ENCODE results near the gene BCS1L.

The BCS1L gene

DNA sequence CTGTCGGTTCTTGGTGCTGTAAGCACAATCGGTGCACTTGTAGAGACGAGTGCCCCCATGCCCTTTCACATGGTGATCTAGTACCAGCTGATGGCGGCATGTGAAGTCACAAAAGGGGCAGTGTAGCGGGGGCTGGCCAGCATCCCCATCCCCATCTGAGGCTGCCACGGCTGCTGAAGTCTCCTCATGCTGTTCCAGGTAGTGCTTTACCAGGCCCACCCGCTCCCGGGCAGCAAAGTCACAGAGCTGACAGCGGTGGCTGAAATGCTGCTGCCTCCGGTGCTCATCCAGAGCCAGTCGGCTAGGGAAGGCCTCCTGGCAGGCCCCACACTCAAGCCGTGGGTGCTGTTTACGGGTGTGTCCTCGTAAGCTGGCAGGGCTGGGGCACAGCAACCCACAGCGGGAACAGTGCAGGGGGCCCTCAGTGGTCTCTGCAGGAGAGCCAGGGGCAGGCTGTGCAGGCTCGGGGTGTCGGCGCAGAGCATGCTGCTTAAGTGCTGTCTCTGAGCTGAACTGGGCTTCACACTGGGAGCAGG lies 17.3 kb upstream of the BCS1L start:
- H3K36me3 ChIP-seq (ENCODE audit: insufficient read depth, low read length) = peaks cover 90% of the 10 kb centered on the region
- H3K9ac ChIP-seq (ENCODE audit: low read depth, low read length) = no peak overlapping the region
- H3K4me1 ChIP-seq (ENCODE audit: insufficient read depth, low read length) = no peaks in the 10 kb centered on the region
- no peaks in the 10 kb centered on the region for H3K27me3 ChIP-seq (ENCODE audit: insufficient read depth, low read length)
- no peak overlapping the region for H3K4me3 ChIP-seq (ENCODE audit: low read length)
- no peak overlapping the region for H3K27ac ChIP-seq (ENCODE audit: low read depth, low read length)
- 97% methylated on average over 18 of the region's 18 CpGs for WGBS
- H3K9me3 ChIP-seq (ENCODE audit: insufficient read depth, low read depth, low read length) = no peaks in the 10 kb centered on the region

DNA sequence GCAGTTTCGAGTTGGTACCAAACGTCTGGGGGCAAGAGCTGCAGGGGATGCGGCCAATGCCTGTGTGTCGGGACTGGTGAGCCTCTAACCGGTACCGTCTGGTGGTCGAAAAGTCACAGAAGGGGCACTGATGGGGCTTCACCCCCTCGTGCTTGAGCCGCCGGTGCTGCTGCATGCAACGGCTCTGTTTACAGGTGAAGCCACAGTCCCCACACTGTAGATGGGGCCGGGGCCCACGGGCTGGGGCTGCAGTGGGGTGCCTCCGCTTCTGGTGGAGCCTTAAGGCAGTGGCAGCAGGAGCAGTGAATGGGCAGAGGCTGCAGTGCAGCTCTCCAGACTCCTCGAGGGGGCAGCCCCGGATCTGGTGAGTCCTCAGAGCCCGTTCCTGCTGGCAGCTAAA lies 16.7 kb upstream of the BCS1L start:
- no peaks in the 10 kb centered on the region for H3K4me1 ChIP-seq (ENCODE audit: insufficient read depth, low read length)
- no peak overlapping the region for H3K4me3 ChIP-seq (ENCODE audit: low read length)
- peaks cover 90% of the 10 kb centered on the region for H3K36me3 ChIP-seq (ENCODE audit: insufficient read depth, low read length)
- no peak overlapping the region for H3K27ac ChIP-seq (ENCODE audit: low read depth, low read length)
- H3K9ac ChIP-seq (ENCODE audit: low read depth, low read length) = no peak overlapping the region
- H3K9me3 ChIP-seq (ENCODE audit: insufficient read depth, low read depth, low read length) = no peaks in the 10 kb centered on the region
- 95% methylated on average over 17 of the region's 17 CpGs for WGBS
- no peaks in the 10 kb centered on the region for H3K27me3 ChIP-seq (ENCODE audit: insufficient read depth, low read length)

DNA sequence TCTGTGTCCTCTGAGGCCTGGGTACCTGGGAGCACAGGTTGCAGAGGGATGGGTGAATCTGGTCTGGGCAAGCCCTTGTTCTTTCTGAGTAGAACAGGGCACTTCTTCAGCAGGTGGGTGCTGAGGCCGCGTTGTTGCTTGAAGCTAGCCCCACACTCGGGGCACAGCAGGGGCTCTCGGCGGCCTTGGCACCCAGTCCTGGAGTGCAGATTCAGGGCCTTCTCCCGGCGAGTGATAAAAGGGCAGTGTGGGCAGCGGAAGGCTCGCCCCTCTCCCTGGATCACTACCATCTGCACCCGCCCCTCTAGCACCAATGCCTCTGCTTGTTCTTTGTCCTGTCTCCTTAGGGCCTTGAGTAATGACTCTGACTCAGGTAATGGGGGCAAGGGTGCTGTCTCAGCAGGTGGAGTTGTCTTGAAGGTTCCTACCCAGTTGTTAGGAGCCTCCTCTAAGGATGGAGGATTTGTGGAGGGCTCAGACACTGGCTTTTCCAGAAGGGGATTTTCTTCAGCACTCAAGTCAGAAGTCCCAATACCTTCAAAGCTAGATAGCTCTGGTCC lies 15.7 kb upstream of the BCS1L start:
- Histone ChIP-seq H3K36me3 (ENCODE audit: insufficient read depth, low read length) (peaks cover 90% of the 10 kb centered on the region), H3K9me3 (ENCODE audit: insufficient read depth, low read depth, low read length) (no peaks in the 10 kb centered on the region), H3K4me3 (ENCODE audit: low read length) (no peak overlapping the region), H3K27me3 (ENCODE audit: insufficient read depth, low read length) (no peaks in the 10 kb centered on the region), H3K27ac (ENCODE audit: low read depth, low read length) (no peak overlapping the region), H3K4me1 (ENCODE audit: insufficient read depth, low read length) (no peaks in the 10 kb centered on the region), H3K9ac (ENCODE audit: low read depth, low read length) (no peak overlapping the region)
- 95% methylated on average over 10 of the region's 10 CpGs for WGBS

GRCh38 chr2:218644721-218645120 lies 14.8 kb upstream of the BCS1L start:
- Histone ChIP-seq H3K36me3 (ENCODE audit: insufficient read depth, low read length) (peaks cover 91% of the 10 kb centered on the region), H3K4me1 (ENCODE audit: insufficient read depth, low read length) (no peaks in the 10 kb centered on the region), H3K4me3 (ENCODE audit: low read length) (no peak overlapping the region), H3K9me3 (ENCODE audit: insufficient read depth, low read depth, low read length) (no peaks in the 10 kb centered on the region), H3K27ac (ENCODE audit: low read depth, low read length) (no peak overlapping the region), H3K9ac (ENCODE audit: low read depth, low read length) (no peak overlapping the region), H3K27me3 (ENCODE audit: insufficient read depth, low read length) (no peaks in the 10 kb centered on the region)
- WGBS = 93% methylated on average over 11 of the region's 11 CpGs

DNA sequence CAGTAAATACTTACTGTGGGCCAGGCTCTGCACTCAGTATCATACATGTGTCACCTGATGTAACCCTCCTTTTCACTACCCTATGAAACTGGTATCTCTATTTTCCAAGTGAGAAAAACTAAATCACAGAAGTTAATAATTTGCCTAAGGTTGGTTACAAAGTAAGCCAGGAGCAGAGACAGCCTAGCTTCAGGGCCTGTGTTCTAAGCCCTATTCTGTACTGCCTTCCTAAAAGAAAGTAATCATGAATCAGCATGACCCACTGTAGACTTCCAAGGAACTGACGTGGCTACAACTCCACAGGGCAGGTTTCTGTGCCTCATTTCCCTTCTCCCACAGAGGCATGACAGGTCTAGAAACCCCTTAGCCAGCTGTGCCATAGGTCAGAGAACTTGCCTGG lies 14.4 kb upstream of the BCS1L start:
- Histone ChIP-seq H3K9ac (ENCODE audit: low read depth, low read length) (no peak overlapping the region), H3K27me3 (ENCODE audit: insufficient read depth, low read length) (no peaks in the 10 kb centered on the region), H3K36me3 (ENCODE audit: insufficient read depth, low read length) (peaks cover 92% of the 10 kb centered on the region), H3K27ac (ENCODE audit: low read depth, low read length) (no peak overlapping the region), H3K4me1 (ENCODE audit: insufficient read depth, low read length) (no peaks in the 10 kb centered on the region), H3K4me3 (ENCODE audit: low read length) (no peak overlapping the region), H3K9me3 (ENCODE audit: insufficient read depth, low read depth, low read length) (no peaks in the 10 kb centered on the region)
- 94% methylated on average over 1 of the region's 1 CpG for WGBS

DNA sequence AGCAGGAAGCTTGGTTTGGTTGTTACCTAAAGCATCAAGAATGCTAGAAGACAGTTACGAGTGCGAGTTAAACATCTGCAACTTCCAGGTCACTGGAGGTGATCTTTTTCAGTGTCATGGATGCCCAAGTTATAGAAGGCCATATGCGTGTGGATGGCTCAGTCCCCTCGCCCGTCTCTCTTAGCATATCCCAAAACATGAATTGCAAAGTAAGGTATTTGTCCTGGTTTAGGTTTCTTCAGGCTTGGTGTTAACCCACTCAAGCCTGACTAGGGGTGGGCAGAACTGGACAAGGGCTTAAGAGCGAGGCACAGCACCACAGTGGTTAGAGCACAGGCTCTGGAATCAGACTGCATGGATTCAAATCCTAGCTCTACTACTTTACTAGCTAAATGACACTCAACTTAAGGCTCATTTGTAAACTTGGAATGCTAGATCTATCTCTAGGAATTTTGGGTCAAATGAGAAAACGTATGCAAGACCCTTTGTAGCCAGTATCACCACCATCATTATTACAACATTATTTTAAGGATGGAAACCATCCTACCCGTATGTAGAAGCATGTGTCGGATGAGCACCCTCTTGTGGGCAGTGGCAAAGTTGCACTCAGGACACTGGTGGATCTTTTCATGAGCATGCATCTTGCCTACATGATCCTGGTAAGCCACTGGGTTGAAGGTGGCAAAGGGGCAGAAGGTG lies 11.2 kb upstream of the BCS1L start:
- Histone ChIP-seq H3K4me1 (ENCODE audit: insufficient read depth, low read length) (no peaks in the 10 kb centered on the region), H3K9ac (ENCODE audit: low read depth, low read length) (no peak overlapping the region), H3K36me3 (ENCODE audit: insufficient read depth, low read length) (peaks cover 96% of the 10 kb centered on the region), H3K27me3 (ENCODE audit: insufficient read depth, low read length) (no peaks in the 10 kb centered on the region), H3K4me3 (ENCODE audit: low read length) (no peak overlapping the region), H3K9me3 (ENCODE audit: insufficient read depth, low read depth, low read length) (no peaks in the 10 kb centered on the region), H3K27ac (ENCODE audit: low read depth, low read length) (no peak overlapping the region)
- WGBS = 87% methylated on average over 9 of the region's 9 CpGs

DNA sequence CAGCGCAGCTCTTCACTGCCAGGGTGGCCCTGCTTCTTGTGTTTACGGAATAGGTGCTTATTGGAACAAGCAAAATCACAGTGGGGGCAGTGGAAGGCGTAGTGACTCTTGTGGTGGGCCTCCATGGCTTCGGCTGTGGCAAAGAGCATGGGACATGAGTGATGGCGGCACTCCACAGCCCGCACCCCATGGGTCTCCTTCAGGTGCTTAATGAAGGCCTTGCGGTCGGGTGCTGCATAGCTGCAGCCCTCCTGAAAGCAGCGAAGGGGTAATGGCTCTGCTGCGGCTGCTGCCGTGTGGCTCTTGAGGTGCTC lies 10.7 kb upstream of the BCS1L start:
- H3K4me3 ChIP-seq (ENCODE audit: low read length) = no peak overlapping the region
- H3K9me3 ChIP-seq (ENCODE audit: insufficient read depth, low read depth, low read length) = no peaks in the 10 kb centered on the region
- WGBS = 94% methylated on average over 11 of the region's 11 CpGs
- H3K36me3 ChIP-seq (ENCODE audit: insufficient read depth, low read length) = peaks cover 96% of the 10 kb centered on the region
- no peaks in the 10 kb centered on the region for H3K4me1 ChIP-seq (ENCODE audit: insufficient read depth, low read length)
- no peak overlapping the region for H3K27ac ChIP-seq (ENCODE audit: low read depth, low read length)
- H3K27me3 ChIP-seq (ENCODE audit: insufficient read depth, low read length) = no peaks in the 10 kb centered on the region
- no peak overlapping the region for H3K9ac ChIP-seq (ENCODE audit: low read depth, low read length)

- no peaks in the 10 kb centered on the region for H3K4me1 ChIP-seq (ENCODE audit: insufficient read depth, low read length)
- no peaks in the 10 kb centered on the region for H3K9me3 ChIP-seq (ENCODE audit: insufficient read depth, low read depth, low read length)
- WGBS = 97% methylated on average over 2 of the region's 2 CpGs
- H3K4me3 ChIP-seq (ENCODE audit: low read length) = no peak overlapping the region
- H3K9ac ChIP-seq (ENCODE audit: low read depth, low read length) = no peak overlapping the region
- peaks cover 71% of the 10 kb centered on the region for H3K36me3 ChIP-seq (ENCODE audit: insufficient read depth, low read length)
- H3K27me3 ChIP-seq (ENCODE audit: insufficient read depth, low read length) = no peaks in the 10 kb centered on the region
- no peak overlapping the region for H3K27ac ChIP-seq (ENCODE audit: low read depth, low read length)
Measured at GRCh38 chr2:218655751-218656150, 3.7 kb upstream of the BCS1L start.

GRCh38 chr2:218658671-218659257 lies 719 bp upstream of the BCS1L start:
- no peaks in the 10 kb centered on the region for H3K27me3 ChIP-seq (ENCODE audit: insufficient read depth, low read length)
- no peaks in the 10 kb centered on the region for H3K9me3 ChIP-seq (ENCODE audit: insufficient read depth, low read depth, low read length)
- H3K4me3 ChIP-seq (ENCODE audit: low read length) = peak overlapping the region; percentile 91
- H3K27ac ChIP-seq (ENCODE audit: low read depth, low read length) = peak overlapping the region; percentile 85
- peak overlapping the region; percentile 96 for H3K9ac ChIP-seq (ENCODE audit: low read depth, low read length)
- 2% methylated on average over 27 of the region's 27 CpGs for WGBS
- no peaks in the 10 kb centered on the region for H3K4me1 ChIP-seq (ENCODE audit: insufficient read depth, low read length)
- peaks cover 62% of the 10 kb centered on the region for H3K36me3 ChIP-seq (ENCODE audit: insufficient read depth, low read length)

DNA sequence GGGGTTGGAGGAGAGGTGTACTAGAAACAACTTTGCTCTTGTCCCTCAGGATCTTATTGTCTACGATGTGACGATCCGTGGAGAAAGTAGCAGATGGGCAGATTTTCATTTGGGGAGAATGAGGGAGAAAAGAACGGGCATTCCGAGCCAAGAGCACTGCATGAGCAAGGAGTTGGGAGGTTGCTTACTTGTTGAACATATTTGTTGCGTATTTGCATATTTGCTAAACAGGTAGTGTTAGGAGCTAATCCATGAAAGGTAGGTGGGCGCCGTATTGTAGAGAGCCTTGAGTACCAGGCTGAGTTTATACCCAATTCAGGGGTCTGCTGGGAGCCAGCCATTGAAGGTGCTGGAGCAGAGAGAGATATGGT lies 490 bp downstream of the BCS1L start:
- Histone ChIP-seq H3K27ac (ENCODE audit: low read depth, low read length) (peak overlapping the region; percentile 15; the same call in 1 of the 2 replicates), H3K9ac (ENCODE audit: low read depth, low read length) (peak overlapping the region; percentile 96), H3K4me3 (ENCODE audit: low read length) (peak overlapping the region; percentile 91), H3K36me3 (ENCODE audit: insufficient read depth, low read length) (peaks cover 62% of the 10 kb centered on the region), H3K9me3 (ENCODE audit: insufficient read depth, low read depth, low read length) (no peaks in the 10 kb centered on the region), H3K4me1 (ENCODE audit: insufficient read depth, low read length) (no peaks in the 10 kb centered on the region), H3K27me3 (ENCODE audit: insufficient read depth, low read length) (no peaks in the 10 kb centered on the region)
- WGBS = 26% methylated on average over 8 of the region's 8 CpGs

DNA sequence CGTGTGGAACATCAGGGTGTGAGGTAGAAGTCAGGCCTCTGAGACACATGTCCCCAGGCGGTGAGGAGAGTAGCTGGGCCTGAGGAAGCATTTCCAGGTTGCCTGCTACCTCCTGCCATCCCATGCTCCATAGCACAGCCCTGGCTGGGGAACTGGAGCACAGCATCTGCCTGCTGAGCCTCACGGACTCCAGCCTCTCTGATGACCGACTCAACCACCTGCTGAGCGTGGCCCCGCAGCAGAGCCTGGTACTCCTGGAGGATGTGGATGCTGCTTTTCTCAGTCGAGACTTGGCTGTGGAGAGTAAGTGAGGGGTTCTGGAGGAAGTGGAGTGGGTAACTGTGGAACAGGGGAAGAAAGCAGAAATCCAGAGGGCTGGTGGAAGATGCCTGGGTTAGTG lies 2.9 kb downstream of the BCS1L start:
- H3K4me1 ChIP-seq (ENCODE audit: insufficient read depth, low read length) = no peaks in the 10 kb centered on the region
- no peak overlapping the region for H3K4me3 ChIP-seq (ENCODE audit: low read length)
- H3K36me3 ChIP-seq (ENCODE audit: insufficient read depth, low read length) = peaks cover 61% of the 10 kb centered on the region
- no peak overlapping the region for H3K9ac ChIP-seq (ENCODE audit: low read depth, low read length)
- no peak overlapping the region for H3K27ac ChIP-seq (ENCODE audit: low read depth, low read length)
- 94% methylated on average over 7 of the region's 7 CpGs for WGBS
- H3K27me3 ChIP-seq (ENCODE audit: insufficient read depth, low read length) = no peaks in the 10 kb centered on the region
- no peaks in the 10 kb centered on the region for H3K9me3 ChIP-seq (ENCODE audit: insufficient read depth, low read depth, low read length)

All from HUES64 (cell line).